Ishikawa (cell line): ENCODE measurements around the gene LAMA3.

Experiments
- CEBPB ChIP-seq: IDR thresholded peaks from 2 replicates; pipeline ENCODE4 v1.6.1; 2012
- YY1 ChIP-seq: IDR thresholded peaks from 2 replicates; pipeline ENCODE4 v1.6.1; 2012; ENCODE audit warnings: low read depth
- ZBTB7A ChIP-seq: IDR thresholded peaks from 2 replicates; pipeline ENCODE4 v1.6.1; 2012; ENCODE audit warnings: low read depth
- TF ChIP-seq, protein P1 (sequence below): IDR thresholded peaks from 2 replicates; pipeline ENCODE4 v1.6.1; 2012
- TF ChIP-seq, protein P2 (sequence below): IDR thresholded peaks from 2 replicates; pipeline ENCODE4 v1.6.1; 2012

DNA sequence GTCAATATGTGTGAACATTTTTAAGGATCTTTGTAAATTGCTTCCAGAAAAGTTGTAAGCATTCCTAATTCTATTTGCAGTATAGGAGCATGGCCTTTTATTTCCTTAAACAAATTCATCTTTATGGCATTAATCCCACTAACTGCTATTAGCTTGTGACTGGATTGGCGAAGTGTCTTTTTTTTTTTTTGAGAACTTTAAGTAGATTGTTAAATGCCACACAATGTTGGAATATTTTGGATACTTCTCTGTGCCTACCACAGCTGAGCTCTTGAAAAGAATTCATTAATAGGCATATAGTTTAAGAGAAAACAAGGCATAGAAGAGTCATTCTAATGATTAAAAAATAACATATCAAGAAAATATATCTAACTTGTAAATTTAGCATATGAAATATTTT lies 129.7 kb downstream of the LAMA3 start:
- TF ChIP-seq, protein P1, sequence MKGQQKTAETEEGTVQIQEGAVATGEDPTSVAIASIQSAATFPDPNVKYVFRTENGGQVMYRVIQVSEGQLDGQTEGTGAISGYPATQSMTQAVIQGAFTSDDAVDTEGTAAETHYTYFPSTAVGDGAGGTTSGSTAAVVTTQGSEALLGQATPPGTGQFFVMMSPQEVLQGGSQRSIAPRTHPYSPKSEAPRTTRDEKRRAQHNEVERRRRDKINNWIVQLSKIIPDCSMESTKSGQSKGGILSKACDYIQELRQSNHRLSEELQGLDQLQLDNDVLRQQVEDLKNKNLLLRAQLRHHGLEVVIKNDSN: no peak
- TF ChIP-seq, protein P2, sequence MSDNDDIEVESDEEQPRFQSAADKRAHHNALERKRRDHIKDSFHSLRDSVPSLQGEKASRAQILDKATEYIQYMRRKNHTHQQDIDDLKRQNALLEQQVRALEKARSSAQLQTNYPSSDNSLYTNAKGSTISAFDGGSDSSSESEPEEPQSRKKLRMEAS: no peak
- TF ChIP-seq YY1 (no peak), CEBPB (no peak), ZBTB7A (no peak)
